Fibroblast of lung (primary cell): ENCODE results near the gene ZNF699.

Source experiments
- EZH2 ChIP-seq: IDR thresholded peaks from 2 replicates; pipeline ENCODE4 v1.5.1; 2012; ENCODE audit warnings: low read length, control low read depth, mild to moderate bottlenecking; ENCODE audit errors: missing control alignments
- TF ChIP-seq, protein P1 (sequence below), 2 donors: IDR thresholded peaks in 1 of 2; conservative IDR thresholded peaks in 1 of 2; 1 replicate in 1 of 2; 2 replicates in 1 of 2; pipeline ENCODE4 v1.5.1; 2011 to 2012; ENCODE audit warnings: low read length in 2 of 2, control low read depth in 1 of 2, inconsistent platforms in 1 of 2, low read depth in 1 of 2, mild to moderate bottlenecking in 1 of 2

DNA sequence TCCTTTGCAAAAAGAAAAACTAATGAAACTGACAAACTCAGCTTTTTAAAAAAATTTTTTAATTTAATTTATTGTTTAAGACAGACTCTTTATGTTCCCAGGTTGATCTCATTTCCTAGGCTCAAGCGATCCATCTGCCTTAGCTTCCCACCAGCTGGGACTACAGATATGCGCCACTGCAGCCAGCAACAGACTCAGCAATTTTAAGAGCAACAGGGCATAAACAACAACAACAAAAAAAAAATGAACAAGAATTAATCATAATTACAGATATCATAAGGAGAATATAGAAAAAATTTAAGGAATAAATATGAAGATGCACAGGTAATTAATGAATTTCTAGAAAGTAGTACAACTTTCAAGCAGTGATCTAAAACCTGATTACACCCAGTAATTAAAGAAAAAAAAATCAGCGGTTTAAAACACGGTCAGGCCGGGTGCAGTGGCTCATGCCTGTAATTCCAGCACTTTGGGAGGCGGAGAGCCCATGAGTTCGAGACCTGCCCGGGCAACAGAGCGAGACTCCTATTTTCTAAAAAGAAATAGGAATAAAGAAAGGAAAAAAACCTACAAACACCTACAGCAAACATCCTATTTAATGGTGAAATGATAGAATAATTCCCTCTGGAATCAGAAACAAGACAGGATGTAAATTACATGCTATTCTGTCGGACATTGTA lies 1.4 kb downstream of the ZNF699 start:
- TF ChIP-seq, protein P1, sequence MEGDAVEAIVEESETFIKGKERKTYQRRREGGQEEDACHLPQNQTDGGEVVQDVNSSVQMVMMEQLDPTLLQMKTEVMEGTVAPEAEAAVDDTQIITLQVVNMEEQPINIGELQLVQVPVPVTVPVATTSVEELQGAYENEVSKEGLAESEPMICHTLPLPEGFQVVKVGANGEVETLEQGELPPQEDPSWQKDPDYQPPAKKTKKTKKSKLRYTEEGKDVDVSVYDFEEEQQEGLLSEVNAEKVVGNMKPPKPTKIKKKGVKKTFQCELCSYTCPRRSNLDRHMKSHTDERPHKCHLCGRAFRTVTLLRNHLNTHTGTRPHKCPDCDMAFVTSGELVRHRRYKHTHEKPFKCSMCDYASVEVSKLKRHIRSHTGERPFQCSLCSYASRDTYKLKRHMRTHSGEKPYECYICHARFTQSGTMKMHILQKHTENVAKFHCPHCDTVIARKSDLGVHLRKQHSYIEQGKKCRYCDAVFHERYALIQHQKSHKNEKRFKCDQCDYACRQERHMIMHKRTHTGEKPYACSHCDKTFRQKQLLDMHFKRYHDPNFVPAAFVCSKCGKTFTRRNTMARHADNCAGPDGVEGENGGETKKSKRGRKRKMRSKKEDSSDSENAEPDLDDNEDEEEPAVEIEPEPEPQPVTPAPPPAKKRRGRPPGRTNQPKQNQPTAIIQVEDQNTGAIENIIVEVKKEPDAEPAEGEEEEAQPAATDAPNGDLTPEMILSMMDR (conservative IDR thresholded peaks at IDR 0.05 in 1 of 2, IDR thresholded peaks at IDR 0.05 in 1 of 2; ENCODE audit: low read depth in 1 of 2, low read length in 2 of 2) = no peak
- TF ChIP-seq EZH2 = no peak
